HCT116 (cell line): ENCODE data around the gene TMEM217. TPM values are rescaled to one million over a fixed set of nuclear protein-coding genes. Genes with fewer than 3 reads are reported as not detected.

Source experiments
- ATAC-seq: fragments of 200-7000 bp; cut with Tn5 transposase; 2 replicates; pipeline ENCODE4 v1.9.1; 2020; ENCODE audit warnings: mild to moderate bottlenecking, moderate library complexity
- BruUV-seq: library from RNA; stranded (reverse); fragments of 400-500 nt; replicated peaks from 2 replicates; lab custom pipeline; 2021; lab: Mats Ljungman, UMichigan
- CTCF ChIA-PET: fragments of 300-600 bp; sonication (Branson Sonifier 250); formaldehyde crosslinking; loops from one replicate; lab custom pipeline; 2021; ENCODE audit warnings: antibody characterized with exemption; lab: Charles Lee
- POLR2A ChIA-PET: fragments of 300-600, 350-600 bp; sonication (Branson Sonifier 250); formaldehyde crosslinking; loops from one replicate; lab custom pipeline; 2021; ENCODE audit warnings: antibody characterized with exemption; lab: Charles Lee
- RAD21 ChIA-PET, 2 experiments: fragments of 300-600 bp; sonication (Branson Sonifier 250); formaldehyde crosslinking; loops; one replicate each; lab custom pipeline; 2023; ENCODE audit warnings: low total read pairs in 2 of 2; ENCODE audit not compliant: uncharacterized antibody in 2 of 2, unreplicated experiment in 2 of 2, low non-redundant PET in 1 of 2; lab: Charles Lee
- DNase-seq: peaks from one replicate; pipeline ENCODE4 v3.0.0-alpha.2; 2010; ENCODE audit warnings: low read depth, low spot score
- H2AFZ ChIP-seq: fragments of 200-600 bp; shearing (Covaris generic), sonication (generic); 2 replicates; pipeline ENCODE4 v1.6.1; 2017; ENCODE audit warnings: low read depth, mixed run types, mixed read lengths, antibody characterized with exemption, low read length; ENCODE audit not compliant: poor library complexity, severe bottlenecking
- H3K27ac ChIP-seq: 2 replicates; pipeline ENCODE4 v1.5.1; 2012; ENCODE audit warnings: low read depth, low read length
- H3K27me3 ChIP-seq: fragments of 200-600 bp; sonication (generic); 2 replicates; pipeline ENCODE4 v1.6.1; 2016; ENCODE audit warnings: mixed run types, low read length, mixed read lengths; ENCODE audit not compliant: insufficient read depth
- H3K36me3 ChIP-seq, 2 experiments: fragments of 200-500 bp in 1 of 2; fragments of 200-600 bp in 1 of 2; sonication (Bioruptor generic) in 1 of 2; sonication (generic) in 1 of 2; 2 replicates each; pipeline versions ENCODE4 v1.5.1 to v1.6.1; 2014 to 2016; ENCODE audit warnings: low read length in 2 of 2, inconsistent platforms in 1 of 2, mixed read lengths in 1 of 2, mixed run types in 1 of 2; ENCODE audit not compliant: insufficient read depth in 2 of 2, control insufficient read depth in 1 of 2
- H3K4me1 ChIP-seq, 2 experiments: fragments of 200-600 bp in 1 of 2; sonication (generic) in 1 of 2; 2 replicates each; pipeline versions ENCODE4 v1.5.1 to v1.6.1; 2012 to 2017; ENCODE audit warnings: low read length in 2 of 2, inconsistent platforms in 1 of 2, mild to moderate bottlenecking in 1 of 2, mixed read lengths in 1 of 2, mixed run types in 1 of 2, moderate library complexity in 1 of 2; ENCODE audit not compliant: insufficient read depth in 2 of 2, control insufficient read depth in 1 of 2
- H3K4me2 ChIP-seq: fragments of 200-600 bp; sonication (generic); 2 replicates; pipeline ENCODE4 v1.6.1; 2017; ENCODE audit warnings: mixed run types, low read length, mixed read lengths
- H3K4me3 ChIP-seq, 2 experiments: fragments of 200-600 bp in 1 of 2; sonication (generic) in 1 of 2; replicated peaks in 1 of 2; 2 replicates each; pipeline ENCODE4 v1.5.1; 2011 to 2016; ENCODE audit warnings: low read length in 2 of 2, control low read depth in 1 of 2, low read depth in 1 of 2, mild to moderate bottlenecking in 1 of 2, mixed read lengths in 1 of 2, mixed run types in 1 of 2
- H3K79me2 ChIP-seq: fragments of 200-600 bp; sonication (generic); 2 replicates; pipeline ENCODE4 v1.6.1; 2017; ENCODE audit warnings: mild to moderate bottlenecking, mixed run types, low read length, moderate library complexity, mixed read lengths; ENCODE audit not compliant: insufficient read depth
- H3K9ac ChIP-seq: fragments of 200-600 bp; sonication (generic); 2 replicates; pipeline ENCODE4 v1.6.1; 2016; ENCODE audit warnings: low read length, mixed read lengths
- H3K9me2 ChIP-seq: fragments of 200-600 bp; sonication (generic), shearing (Covaris generic); 2 replicates; pipeline ENCODE4 v1.6.1; 2017; ENCODE audit warnings: mixed run types, mild to moderate bottlenecking, moderate library complexity; ENCODE audit not compliant: insufficient read depth
- H3K9me3 ChIP-seq, 2 experiments: fragments of 200-500 bp in 1 of 2; fragments of 200-600 bp in 1 of 2; sonication (Bioruptor generic) in 1 of 2; sonication (generic) in 1 of 2; 2 replicates each; pipeline ENCODE4 v1.6.1; 2014 to 2017; ENCODE audit warnings: low read length in 2 of 2, mixed read lengths in 2 of 2, inconsistent platforms in 1 of 2, low read depth in 1 of 2, mild to moderate bottlenecking in 1 of 2, mixed run types in 1 of 2, moderate library complexity in 1 of 2; ENCODE audit not compliant: control insufficient read depth in 1 of 2, insufficient read depth in 1 of 2
- H4K20me1 ChIP-seq: fragments of 200-600 bp; sonication (generic), shearing (Covaris generic); 2 replicates; pipeline ENCODE4 v1.6.1; 2017; ENCODE audit warnings: mixed run types, mild to moderate bottlenecking, moderate library complexity; ENCODE audit not compliant: insufficient read depth
- CBX3 ChIP-seq: IDR thresholded peaks from 2 replicates; pipeline ENCODE4 v1.6.1; 2012; ENCODE audit warnings: low read depth
- CTCF ChIP-seq, 3 experiments: fragments of 200-600 bp in 1 of 3; sonication (generic) in 1 of 3; IDR thresholded peaks in 2 of 3; conservative IDR thresholded peaks in 1 of 3; 2 replicates each; pipeline ENCODE4 v1.5.1; 2012 to 2017; ENCODE audit warnings: low read depth in 2 of 3, low read length in 2 of 3, antibody characterized with exemption in 1 of 3, borderline replicate concordance in 1 of 3, control low read depth in 1 of 3, mild to moderate bottlenecking in 1 of 3, mixed read lengths in 1 of 3, mixed run types in 1 of 3, moderate library complexity in 1 of 3; ENCODE audit not compliant: insufficient read depth in 1 of 3
- EGR1 ChIP-seq: IDR thresholded peaks from 2 replicates; pipeline ENCODE4 v1.6.1; 2012; ENCODE audit warnings: low read depth
- EZH2 ChIP-seq: fragments of 200-600 bp; sonication (generic); IDR thresholded peaks from 2 replicates; pipeline ENCODE4 v1.6.1; 2017; ENCODE audit warnings: antibody characterized with exemption, mixed run types
- POLR2AphosphoS5 ChIP-seq: IDR thresholded peaks from 2 replicates; pipeline ENCODE4 v1.6.1; 2011; ENCODE audit warnings: mild to moderate bottlenecking, low read depth, low read length, moderate library complexity
- SIN3A ChIP-seq: IDR thresholded peaks from 2 replicates; pipeline ENCODE4 v1.6.1; 2012; ENCODE audit warnings: low read depth
- SP1 ChIP-seq: IDR thresholded peaks from 2 replicates; pipeline ENCODE4 v1.6.1; 2012; ENCODE audit warnings: low read depth
- SRF ChIP-seq: IDR thresholded peaks from 2 replicates; pipeline ENCODE4 v1.6.1; 2012; ENCODE audit warnings: low read depth
- intact Hi-C: fragments of 100-400 bp; cut with micrococcal nuclease; formaldehyde crosslinking; loops from 2 replicates; pipeline ENCODE4 v1.10.0; 2022
- total RNA-seq: library from RNA; stranded (reverse); gene quantifications from one replicate; pipeline ENCODE4 v1.2.1, GENCODE V29; 2021; ENCODE audit not compliant: unreplicated experiment
- TF ChIP-seq, protein P1 (sequence below): IDR thresholded peaks from 2 replicates; pipeline ENCODE4 v1.6.1; 2011; ENCODE audit warnings: mild to moderate bottlenecking, low read length, moderate library complexity; ENCODE audit not compliant: insufficient replicate concordance; ENCODE audit errors: extremely low read depth

TMEM217 gene
- total RNA-seq, 1 experiment from 2014 or later, result 0.98 TPM

- Histone ChIP-seq H3K9me3 (no peaks in the 10 kb centered on the region), H3K9ac (no peak overlapping the region), H3K79me2 (no peaks in the 10 kb centered on the region), H3K4me2 (no peak overlapping the region), H3K9me2 (no peaks in the 10 kb centered on the region), H3K4me1 (peaks cover 0 to 7% of the 10 kb centered on the region in 2 experiments; a peak in 1 of 4 replicates), H3K4me3 (no peak overlapping the region), H3K27ac (no peak overlapping the region), H2AFZ (no peak overlapping the region), H4K20me1 (no peaks in the 10 kb centered on the region), H3K36me3 (no peaks in the 10 kb centered on the region), H3K27me3 (no peaks in the 10 kb centered on the region)
- no TSS peak for BruUV-seq
- POLR2A ChIA-PET, result no interaction called here
- ATAC-seq (no peak), DNase-seq (no peak)
- TF ChIP-seq POLR2AphosphoS5 (no peak), SIN3A (no peak), CBX3 (no peak), EGR1 (no peak), CTCF (IDR thresholded peaks at IDR 0.05 in 2 of 3, conservative IDR thresholded peaks at IDR 0.05 in 1 of 3; ENCODE audit: borderline replicate concordance in 1 of 3, insufficient read depth in 1 of 3, low read depth in 2 of 3, low read length in 2 of 3) (no peak), SRF (no peak), EZH2 (no peak), SP1 (no peak)
- TF ChIP-seq, protein P1, sequence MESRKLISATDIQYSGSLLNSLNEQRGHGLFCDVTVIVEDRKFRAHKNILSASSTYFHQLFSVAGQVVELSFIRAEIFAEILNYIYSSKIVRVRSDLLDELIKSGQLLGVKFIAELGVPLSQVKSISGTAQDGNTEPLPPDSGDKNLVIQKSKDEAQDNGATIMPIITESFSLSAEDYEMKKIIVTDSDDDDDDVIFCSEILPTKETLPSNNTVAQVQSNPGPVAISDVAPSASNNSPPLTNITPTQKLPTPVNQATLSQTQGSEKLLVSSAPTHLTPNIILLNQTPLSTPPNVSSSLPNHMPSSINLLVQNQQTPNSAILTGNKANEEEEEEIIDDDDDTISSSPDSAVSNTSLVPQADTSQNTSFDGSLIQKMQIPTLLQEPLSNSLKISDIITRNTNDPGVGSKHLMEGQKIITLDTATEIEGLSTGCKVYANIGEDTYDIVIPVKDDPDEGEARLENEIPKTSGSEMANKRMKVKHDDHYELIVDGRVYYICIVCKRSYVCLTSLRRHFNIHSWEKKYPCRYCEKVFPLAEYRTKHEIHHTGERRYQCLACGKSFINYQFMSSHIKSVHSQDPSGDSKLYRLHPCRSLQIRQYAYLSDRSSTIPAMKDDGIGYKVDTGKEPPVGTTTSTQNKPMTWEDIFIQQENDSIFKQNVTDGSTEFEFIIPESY, result no peak
- RAD21 ChIA-PET, result no interaction called here
- CTCF ChIA-PET, result no interaction called here
- intact Hi-C loops, result no loop called here
Observed at GRCh38 chr6:37232430-37233017, 25.4 kb downstream of the TMEM217 start.
